Panc1 (cell line): ENCODE data around the gene MAGI1.

Experiments
- POLR2AphosphoS5 ChIP-seq: IDR thresholded peaks from 2 replicates; pipeline ENCODE4 v1.6.1; 2012; ENCODE audit warnings: mild to moderate bottlenecking, low read depth, low read length, moderate library complexity
- REST ChIP-seq, 2 experiments: IDR thresholded peaks; 2 replicates each; pipeline ENCODE4 v1.6.1; 2011 to 2012; ENCODE audit warnings: low read depth in 2 of 2, control low read depth in 1 of 2, low read length in 1 of 2, mild to moderate bottlenecking in 1 of 2, moderate library complexity in 1 of 2; ENCODE audit not compliant: insufficient read depth in 1 of 2
- SIN3A ChIP-seq: IDR thresholded peaks from 2 replicates; pipeline ENCODE4 v1.6.1; 2012; ENCODE audit warnings: low read depth, mild to moderate bottlenecking, low read length, moderate library complexity, borderline replicate concordance; ENCODE audit not compliant: insufficient read depth
- TCF7L2 ChIP-seq: IDR thresholded peaks from 2 replicates; pipeline ENCODE4 v1.6.1; 2011; ENCODE audit warnings: mild to moderate bottlenecking, low read depth, low read length, inconsistent platforms
- TF ChIP-seq, protein P1 (sequence below): fragments of 450-650 bp; IDR thresholded peaks from 2 replicates; pipeline ENCODE4 v1.5.1; 2017; ENCODE audit warnings: mild to moderate bottlenecking

GRCh38 chr3:65669163-65669875 is 369.4 kb downstream of the MAGI1 start:
- TF ChIP-seq, protein P1, sequence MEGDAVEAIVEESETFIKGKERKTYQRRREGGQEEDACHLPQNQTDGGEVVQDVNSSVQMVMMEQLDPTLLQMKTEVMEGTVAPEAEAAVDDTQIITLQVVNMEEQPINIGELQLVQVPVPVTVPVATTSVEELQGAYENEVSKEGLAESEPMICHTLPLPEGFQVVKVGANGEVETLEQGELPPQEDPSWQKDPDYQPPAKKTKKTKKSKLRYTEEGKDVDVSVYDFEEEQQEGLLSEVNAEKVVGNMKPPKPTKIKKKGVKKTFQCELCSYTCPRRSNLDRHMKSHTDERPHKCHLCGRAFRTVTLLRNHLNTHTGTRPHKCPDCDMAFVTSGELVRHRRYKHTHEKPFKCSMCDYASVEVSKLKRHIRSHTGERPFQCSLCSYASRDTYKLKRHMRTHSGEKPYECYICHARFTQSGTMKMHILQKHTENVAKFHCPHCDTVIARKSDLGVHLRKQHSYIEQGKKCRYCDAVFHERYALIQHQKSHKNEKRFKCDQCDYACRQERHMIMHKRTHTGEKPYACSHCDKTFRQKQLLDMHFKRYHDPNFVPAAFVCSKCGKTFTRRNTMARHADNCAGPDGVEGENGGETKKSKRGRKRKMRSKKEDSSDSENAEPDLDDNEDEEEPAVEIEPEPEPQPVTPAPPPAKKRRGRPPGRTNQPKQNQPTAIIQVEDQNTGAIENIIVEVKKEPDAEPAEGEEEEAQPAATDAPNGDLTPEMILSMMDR = no peak
- no peak for TF ChIP-seq REST (IDR thresholded peaks at IDR 0.05; ENCODE audit: insufficient read depth in 1 of 2, low read depth in 2 of 2, low read length in 1 of 2)
- no peak for TF ChIP-seq SIN3A
- no peak for TF ChIP-seq POLR2AphosphoS5
- no peak for TF ChIP-seq TCF7L2
